Activated gamma-delta T cell (primary cell): ENCODE measurements around the gene NLRP12.
"Not testable (repeated sequence)": the region's sequence is repeated elsewhere in the genome, so short reads cannot be mapped to it uniquely, and the experiment has no call there.

Experiments
- DNase-seq: peaks from one replicate; lab custom pipeline; 2025; lab: John Stamatoyannopoulos, UW

NLRP12 gene

GRCh38 chr19:53774491-53774890 is 49.6 kb downstream of the NLRP12 start:
- not testable (repeated sequence) for DNase-seq

- no peak for DNase-seq
Measured at GRCh38 chr19:53773999-53774398, 50.1 kb downstream of the NLRP12 start.

GRCh38 chr19:53772943-53773342 is 51.2 kb downstream of the NLRP12 start:
- no peak for DNase-seq

GRCh38 chr19:53771144-53771543 is 53.0 kb downstream of the NLRP12 start:
- DNase-seq, result no peak

- DNase-seq, result not testable (repeated sequence)
Measured at GRCh38 chr19:53769696-53770309, 54.3 kb downstream of the NLRP12 start.

GRCh38 chr19:53768401-53768800 is 55.7 kb downstream of the NLRP12 start:
- DNase-seq, result no peak

- not testable (repeated sequence) for DNase-seq
Measured at GRCh38 chr19:53758991-53759390, 65.1 kb downstream of the NLRP12 start.
